ENCODE measurements around the gene ST7L.

The ST7L gene

DNA sequence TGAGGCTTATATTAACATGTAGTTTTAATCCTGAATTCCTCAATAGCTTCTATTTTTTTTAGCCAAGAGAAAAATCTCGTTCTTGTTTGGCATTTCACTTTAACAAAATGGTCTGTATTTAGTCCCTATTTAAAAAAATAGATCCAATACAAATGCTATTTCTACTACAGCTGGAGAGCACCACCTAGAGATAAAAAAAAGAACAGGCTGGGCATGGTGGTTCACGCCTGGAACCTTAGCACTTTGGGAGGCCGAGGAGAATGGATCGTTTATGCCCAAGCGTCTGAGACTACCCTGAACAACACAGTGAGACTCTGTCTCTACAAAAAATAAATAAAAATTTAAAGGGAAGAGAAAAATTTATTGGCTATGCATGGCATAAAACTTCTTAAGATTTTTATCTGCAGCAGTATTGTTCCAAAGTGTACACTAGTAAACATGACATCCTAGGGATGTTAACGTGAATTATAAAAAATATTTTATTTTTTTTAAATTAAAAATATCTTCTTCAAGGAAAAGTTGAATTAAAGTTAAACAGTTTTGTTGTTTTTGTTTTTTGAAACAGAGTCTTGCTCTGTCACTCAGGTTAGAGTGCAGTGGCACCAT lies 4.4 kb downstream of the ST7L start:
- DNase-seq: peak in 1 of 2 experiments; percentile 4

DNA sequence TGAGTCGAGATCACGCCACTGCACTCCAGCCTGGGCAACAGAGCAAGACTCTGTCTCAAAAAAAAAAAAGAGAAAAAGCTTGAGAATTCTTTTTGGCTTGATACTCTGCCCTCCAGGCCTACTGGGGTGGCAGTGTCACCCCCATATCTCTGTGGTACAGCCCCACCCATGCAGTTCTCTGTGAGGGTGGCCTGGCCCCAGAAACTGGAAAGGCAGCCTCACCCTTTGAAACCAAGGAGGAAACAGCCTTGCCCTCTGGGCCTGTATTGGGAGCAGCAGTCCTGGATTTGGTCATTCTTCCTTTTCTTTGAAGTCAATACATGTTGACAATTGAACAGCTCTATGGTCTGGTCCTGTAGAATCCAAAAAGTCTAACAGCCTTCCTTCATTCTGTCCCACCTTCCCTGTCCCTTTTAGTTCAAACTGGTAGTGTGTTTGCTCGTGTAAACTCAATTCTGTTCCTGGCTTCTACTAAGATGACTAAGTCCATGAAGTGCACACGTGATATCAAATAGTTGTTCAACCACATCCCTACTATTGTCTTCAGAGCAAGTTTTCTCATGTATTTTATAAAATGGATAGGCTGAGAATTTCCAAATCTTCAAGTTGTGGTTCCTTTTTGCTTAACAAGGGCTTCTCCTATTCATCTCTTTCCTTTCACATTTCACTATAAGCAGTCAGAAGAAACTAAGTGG lies 13.2 kb downstream of the ST7L start:
- DNase-seq: no peak

DNA sequence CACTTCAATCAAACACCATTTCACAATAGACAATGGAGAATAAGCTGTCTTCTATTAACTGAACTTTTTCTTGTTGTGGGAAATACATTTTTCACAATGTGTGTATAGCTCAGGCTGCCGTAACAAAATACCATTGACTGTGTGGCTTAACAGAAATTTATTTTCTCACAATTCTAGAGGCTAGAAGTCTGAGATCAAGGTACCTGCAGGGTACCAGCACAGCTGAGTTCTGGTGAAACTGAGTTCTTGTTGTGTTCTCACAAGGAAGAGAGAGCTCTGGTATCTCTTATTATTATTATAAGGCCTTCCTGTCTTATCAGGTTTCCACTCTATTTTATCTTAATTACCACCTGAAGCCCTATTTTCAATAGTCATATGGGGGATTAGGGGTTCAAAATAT lies 15.4 kb downstream of the ST7L start:
- DNase-seq: no peak

DNA sequence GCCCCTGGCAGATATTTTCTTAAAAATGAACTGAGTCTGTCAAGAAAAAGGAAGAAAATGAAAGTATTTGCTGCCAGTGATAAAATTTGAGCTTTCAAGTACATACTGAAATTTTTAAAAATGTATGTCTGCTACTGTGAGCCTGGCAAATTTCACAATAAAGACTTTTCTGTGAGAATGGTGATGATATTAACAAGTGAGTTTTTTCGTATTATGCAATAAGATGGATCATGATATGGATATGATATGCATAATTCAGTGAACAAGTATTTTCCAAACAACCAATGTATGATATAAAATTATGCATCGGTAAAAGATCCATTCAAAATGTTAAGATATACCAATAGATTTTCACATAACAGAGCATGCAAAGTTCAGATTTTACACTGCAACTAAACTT lies 15.9 kb downstream of the ST7L start:
- DNase-seq: no peak

DNA sequence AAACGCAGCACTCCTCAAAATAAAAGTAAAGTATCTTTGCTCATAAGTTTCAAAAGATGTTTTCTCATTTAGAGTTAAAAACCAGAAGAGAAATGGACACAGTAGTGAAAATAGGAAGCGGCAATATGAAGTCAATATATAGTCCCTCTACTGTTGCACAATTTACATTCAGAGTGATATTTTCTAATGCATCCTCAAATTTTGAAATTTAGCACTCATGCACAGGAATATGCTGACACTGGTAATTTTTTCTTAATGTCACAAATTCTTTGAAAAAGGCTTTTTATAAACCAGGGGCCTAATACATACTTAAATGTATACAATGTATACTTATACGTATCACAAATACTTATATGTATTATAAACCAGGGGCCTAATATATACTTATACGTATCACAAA lies 19.5 kb downstream of the ST7L start:
- no peak for DNase-seq

DNA sequence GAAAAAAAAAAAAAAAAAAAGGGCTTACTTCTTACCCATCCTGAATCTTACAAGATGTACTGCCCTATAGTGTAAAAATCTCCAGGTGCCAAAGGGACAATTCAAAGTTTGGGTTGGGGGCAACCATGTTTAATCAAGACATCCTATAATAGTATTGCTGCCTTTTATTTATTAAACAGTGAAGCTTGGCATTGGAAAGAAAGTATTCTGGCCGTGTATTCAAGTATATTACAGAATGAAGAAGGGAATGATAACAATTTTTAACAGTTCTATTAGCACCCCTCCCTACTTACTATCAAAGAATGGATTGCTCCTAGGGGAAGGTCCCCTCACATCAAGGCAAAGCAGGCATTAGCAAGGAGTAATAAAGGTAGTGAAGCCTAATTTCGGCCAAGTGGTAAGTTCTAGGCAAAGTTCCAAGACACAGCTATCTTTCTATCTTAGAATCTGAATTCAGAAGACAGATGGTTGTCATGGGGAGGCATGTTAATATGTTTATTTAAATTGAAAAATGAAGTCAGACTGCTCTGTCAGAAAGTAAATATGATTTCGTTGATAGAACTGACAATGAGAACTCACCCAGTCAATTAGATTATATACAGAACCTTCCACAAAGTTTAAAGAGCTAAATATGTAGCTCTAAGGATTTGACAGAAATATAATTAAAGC lies 24.6 kb downstream of the ST7L start:
- no peak for DNase-seq

DNA sequence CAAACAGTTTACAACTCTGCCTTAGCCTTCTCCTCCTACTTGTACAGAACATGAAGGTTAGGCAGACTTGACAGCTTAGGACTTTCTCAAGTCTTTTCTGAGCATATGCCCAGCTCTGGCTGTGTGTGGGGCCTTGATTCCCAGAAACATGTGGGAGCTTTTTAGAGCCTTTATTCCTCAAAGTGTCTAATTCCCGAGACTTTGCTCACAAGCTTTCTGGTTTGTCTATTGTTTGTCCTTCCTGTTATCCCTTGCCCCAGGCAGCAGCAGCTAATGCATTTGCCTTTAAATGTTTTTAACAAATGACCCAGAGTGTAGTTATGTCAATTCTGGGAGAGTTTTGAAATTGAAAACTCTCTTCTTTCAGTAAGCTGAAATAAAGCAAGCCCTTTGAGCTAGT lies 29.2 kb downstream of the ST7L start:
- no peak for DNase-seq

DNA sequence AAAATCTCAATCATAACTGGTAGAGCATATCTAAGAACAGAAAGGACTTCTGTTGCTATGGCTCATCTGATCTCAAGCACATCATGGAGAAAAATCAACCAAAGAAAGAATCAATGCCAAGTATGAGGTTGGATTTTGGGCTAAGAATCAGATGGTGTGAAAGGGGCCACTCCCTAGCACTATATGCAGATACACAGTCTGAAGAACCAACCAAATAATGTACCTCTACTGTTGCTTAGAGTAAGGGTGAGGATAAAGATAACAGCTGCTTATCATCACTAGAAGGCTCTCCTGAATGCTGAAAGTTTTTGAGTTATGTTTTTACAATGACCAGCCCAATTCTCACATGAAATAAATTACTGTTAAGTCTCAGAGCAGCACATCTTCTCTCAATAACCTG lies 35.6 kb downstream of the ST7L start:
- no peak for DNase-seq

DNA sequence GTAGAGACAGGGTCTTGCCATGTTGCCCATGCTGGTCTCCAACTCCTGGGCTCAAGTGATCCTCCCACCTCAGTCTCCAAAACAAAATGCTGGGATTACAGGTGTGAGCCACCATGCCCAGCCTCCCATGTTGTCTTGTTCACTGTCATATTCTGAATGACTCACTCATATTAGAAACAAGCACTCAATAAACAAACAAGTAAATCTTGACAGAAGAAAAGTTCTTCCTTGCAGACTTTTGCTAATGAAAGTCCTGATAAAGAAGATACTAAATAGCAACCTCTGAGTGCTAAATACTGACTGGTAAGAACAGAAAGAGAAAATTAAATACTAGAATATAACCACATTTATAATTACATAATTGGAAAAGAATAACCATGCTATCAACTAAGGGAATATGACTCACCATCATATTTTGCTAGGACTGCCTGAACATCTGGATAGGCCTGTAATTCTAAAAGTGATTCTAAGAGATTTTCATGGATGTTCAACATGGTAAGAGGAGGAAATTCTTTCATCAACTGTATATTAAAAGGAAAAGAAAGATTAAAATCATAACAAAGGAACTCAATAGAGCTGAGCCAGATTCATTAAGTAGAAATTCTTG lies 37.3 kb downstream of the ST7L start:
- DNase-seq: no peak

DNA sequence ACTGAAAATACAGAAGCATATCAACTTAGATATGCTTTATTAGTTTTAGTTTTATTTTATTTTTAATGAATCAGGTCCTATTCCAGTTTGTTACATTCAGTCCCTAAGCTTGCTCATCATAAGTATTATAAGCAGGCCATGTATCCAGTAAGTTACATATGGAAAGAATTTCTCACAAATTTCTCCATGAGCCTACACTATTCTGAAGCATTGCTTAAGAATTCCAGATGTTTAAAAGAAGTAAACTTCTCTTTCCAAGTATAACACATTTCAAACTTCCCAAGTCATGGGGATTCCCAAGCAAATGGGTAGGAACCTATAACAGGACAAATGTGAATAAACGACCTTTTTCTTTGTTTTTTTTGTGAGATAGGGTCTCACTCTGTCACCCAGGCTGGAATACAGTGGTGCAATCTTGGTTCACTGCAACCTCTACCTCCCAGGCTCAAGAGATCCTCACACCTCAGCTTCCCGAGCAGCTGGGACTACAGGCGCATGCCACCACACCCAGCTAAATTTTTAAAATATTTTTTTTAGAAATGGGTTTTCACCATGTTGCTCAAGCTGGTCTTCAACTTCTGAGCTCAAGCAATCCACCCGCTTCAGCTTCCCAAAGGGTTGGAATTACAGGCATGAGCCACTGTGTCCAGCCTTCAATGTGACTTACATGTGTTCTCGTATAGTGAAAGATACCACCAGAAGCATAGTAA lies 39.0 kb downstream of the ST7L start:
- DNase-seq: no peak

DNA sequence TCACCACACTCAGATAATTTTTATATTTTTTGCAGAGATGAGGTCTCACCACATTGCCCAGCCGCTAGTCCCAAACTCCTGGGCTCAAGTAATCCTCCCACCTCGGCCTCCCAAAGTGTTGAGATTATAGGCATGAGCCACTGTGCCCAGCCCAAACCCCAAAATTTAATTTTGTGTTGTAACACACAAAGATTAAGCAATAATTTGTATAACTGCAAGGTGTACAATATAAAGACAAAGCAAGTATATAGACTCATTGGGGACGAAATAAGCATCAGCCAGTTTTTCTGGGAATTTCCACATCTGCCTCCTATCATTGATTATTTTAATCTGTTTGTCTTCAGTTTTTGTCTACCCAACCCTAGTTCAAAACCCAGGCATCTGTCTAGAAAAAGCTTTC lies 42.7 kb downstream of the ST7L start:
- no peak for DNase-seq

DNA sequence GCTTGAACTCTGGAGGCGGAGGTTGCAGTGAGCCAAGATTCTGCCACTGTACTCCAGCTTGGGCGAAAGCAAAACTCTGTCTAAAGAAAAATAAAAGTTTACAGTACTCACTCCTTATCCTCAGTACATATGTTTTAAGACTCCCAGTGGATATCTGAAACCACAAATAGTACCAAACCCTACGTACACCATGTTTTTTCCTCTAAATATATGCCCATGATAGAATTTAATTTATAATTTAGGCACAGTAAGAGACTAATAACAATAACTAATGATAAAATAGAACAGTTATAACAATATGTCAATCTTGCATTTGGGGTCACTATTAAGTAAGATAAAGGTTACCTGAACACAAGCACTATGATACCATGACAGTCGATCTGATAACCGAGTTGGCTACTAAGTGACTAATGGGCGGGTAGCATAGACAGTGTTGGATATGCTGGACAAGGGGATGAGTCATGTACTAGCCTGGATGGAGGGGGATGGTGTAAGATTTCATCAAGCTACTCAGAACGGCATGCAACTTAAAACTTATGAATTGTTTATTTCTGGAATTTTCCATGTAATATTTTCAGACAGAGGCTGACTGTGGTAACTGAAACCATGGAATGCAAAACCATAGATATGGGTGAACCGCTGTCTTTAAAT lies 43.7 kb downstream of the ST7L start:
- DNase-seq: no peak

DNA sequence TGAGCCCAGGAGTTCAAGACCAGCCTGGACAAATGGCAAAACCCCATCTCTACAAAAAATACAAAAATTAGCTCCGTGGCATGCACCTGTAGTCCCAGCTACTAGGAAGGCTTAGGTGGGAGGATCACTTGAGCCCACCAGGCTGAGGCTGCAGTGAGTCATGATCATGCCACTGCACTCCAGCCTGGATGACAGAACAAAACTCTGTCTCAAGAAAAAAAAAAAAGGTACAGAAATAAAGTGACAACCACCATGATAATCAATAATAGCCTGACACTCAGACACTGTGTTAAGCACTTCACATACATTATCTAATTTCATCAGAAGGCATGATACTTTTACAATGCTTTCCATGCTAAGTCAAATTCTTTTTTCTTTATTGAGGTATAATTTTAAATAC lies 53.1 kb downstream of the ST7L start:
- no peak for DNase-seq

DNA sequence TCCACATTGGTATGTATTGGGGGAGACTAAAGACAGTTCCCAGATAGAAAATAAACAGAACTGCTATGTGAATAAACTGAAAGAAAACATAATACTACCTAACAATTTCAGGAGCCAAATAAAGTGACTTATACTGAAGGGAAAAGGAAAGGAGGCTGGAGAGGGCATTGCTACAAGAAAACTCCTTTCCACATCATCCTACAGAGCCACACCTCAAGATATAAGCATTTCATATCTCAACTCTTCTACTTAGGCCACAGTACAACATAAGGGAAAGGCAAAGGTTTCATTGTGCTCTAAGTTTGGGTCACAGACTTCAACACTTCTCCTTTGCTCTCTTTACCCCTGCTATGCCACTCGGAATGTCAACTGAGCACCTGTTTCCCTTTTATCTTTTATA lies 54.9 kb downstream of the ST7L start:
- no peak for DNase-seq

DNA sequence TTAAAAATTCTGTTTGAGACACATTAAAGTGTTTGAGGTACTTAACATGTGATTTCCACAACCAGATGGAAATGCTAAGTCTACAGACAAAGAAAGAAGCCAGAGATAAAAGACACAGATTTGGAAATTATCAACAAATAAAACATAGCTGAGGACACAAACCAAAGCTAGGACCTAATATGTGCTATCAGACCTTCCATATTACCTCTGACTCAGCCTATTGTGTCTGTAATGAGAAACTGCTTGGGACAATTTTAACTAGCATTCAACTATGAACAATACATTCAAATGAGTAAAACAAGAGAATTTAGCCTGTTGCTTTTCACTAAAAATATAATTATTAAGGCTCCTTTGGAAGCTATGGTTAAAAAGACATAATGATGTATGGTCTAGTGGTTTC lies 55.6 kb downstream of the ST7L start:
- no peak for DNase-seq

DNA sequence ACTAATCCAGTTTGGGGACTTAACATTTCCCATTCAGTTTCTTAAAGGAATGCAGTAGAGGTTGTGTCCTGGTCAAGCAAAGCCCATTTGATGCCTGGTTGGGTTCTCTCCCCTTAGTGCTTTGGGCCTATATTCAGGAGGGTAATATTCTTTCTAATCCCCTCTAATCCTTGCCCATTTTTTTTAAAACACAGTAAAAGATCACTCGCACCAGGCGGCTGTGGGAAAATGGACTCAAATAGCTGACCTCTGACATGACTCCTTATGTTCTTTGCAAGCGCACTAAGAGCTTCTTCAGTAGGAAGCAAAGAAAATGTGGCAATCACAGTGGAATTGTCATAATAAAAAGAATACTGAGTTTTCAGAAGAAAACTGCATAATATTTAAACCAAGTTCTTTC lies 60.3 kb downstream of the ST7L start:
- no peak for DNase-seq

DNA sequence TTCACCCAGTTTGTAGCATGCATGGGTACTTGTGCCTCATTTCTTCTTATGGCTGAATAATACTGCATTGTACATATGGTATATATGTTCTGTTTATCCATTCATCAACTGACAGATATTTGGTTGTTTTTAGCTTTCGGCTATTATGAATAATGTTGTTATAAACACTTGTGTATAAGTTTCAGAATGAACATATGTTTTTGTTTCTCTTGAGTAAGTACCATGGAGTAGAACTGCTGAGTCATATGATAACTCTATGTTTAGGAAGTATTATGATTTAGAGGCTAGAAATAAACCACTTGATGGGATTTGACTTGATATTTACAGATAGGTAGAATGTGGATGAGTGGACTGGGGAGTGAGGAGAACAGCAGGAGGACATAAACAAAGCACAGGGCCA lies 61.6 kb downstream of the ST7L start:
- no peak for DNase-seq

DNA sequence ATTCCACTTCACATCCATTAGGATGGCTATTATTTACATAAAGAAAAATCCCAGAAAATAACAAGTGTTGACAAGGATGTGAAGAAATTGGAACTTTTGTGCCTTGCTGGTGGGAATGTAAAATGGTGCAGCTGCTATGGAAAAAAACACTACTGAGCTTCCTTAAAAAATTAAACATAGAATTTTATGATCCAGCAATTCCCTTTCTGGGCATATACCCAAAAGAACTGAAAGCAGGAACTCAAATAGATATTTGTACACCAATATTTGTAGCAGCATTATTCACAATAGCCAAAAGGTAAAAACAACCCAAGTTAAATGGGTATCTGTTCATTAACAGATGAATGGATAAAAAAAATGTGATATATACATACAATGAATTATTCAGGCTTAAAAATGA lies 64.5 kb downstream of the ST7L start:
- no peak for DNase-seq

DNA sequence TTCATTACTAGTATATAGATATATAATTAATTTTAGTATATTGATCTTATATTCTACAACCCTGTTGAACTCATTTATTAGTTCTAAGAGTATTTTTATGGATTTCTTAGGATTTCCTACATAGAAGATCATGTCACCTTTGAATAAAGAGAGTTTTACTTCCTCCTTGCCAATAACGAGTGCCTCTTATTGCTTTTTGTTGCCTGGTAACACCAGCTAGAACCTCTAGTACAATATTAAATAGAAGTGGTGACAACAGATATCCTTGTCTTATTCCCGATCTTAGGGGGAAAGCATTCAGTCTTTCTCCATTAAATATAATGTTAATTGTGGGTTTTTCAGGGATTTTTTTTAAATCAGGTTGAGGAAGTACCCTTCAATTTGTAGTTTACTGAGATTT lies 69.4 kb downstream of the ST7L start:
- DNase-seq: no peak

DNA sequence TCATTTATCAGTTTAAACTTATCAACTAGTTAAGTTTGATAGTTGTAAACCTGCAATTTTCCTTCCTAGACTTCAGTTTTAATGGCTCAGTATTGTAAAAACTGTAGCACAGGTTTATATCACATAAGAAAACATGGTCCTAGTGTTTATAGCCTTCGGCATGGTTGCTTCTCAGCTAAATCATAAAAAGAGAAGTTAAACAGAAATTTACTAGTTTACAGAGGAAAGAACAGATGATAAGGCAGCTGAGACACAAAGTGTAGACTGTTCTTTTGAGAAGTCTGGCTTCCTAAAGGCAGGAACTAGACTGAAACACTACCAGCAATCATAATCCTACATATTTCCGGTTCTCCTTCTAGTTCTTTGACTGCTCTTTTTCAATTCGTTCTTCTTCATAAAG lies 70.4 kb downstream of the ST7L start:
- DNase-seq: no peak

DNA sequence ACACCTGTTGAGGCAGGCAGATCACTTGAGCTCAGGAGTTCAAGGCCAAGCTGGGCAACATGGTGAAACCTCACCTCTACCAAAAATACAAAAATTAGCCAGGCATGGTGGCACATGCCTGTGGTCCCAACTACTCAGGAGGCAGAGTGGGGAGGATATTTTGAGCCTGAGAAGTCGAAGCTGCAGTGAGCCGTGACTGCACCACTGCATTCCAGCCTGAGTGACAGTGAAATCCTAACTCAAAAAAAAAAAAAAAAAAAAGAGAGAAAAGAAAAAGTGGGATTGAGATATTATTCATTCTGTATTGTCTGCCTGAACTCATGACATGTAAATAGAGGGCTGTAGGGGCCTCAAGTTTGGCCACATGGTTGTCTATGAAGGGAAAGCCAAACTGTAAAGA lies 72.9 kb downstream of the ST7L start:
- no peak for DNase-seq

DNA sequence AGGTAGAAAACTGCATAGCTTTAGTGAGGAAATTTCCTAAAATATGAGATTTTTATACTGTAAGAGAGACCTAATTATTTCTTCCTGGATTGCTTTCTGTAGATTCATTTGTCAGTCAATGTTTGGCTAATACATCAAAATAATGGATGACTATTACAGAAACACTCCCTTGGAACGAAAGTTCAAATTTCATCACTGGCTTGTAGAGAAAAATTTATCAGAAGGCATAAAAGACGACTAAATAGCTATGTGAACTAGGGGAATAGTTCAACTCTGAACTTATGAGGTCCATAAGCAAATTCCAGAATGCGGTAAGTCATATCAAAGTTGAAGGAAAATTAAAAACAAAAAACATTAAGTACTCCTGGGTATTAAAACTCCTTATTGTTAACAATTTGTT lies 74.2 kb downstream of the ST7L start:
- DNase-seq: no peak
